ENCODE data around the gene NDFIP1. TPM values are rescaled to one million over a fixed set of nuclear protein-coding genes. Genes with fewer than 3 reads are reported as not detected.

Gene NDFIP1
- total and polyA plus RNA-seq, 2 donors (not counting 1 experiment from before 2014, with no cell fraction given) = 55.8 to 67.4 TPM

DNA sequence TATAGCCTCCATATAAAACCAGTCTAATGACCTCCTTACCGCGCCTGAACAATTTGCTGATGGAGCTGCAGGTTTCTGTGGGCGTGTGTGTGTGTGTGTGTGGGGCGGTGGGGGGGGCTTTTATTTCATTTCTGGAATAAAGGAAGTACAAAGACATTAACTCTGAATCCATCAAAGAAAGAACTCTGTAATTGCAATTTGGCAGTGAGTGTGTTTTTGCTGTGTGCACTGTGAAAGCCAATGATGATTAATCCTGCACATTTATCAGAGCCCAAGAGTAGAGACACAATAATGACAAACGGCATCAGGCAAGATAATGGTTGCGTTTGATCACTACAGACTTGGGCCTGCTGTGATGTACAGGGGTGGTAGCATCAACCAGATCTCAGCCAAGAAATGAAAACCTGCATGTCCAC lies 29.3 kb upstream of the NDFIP1 start:
- no peak overlapping the region for H3K4me3 ChIP-seq (replicated peaks in 1 of 4; ENCODE audit: control extremely low read depth in 1 of 4, insufficient read depth in 1 of 4, low read depth in 3 of 4, low read length in 4 of 4)
- H2AFZ ChIP-seq (ENCODE audit: low read length) = no peak overlapping the region
- H3K9ac ChIP-seq (ENCODE audit: insufficient read depth, low read length) = no peak overlapping the region
- no peaks in the 10 kb centered on the region for H3K9me3 ChIP-seq (ENCODE audit: control insufficient read depth, insufficient read depth, low read depth, low read length)
- H4K20me1 ChIP-seq (ENCODE audit: control insufficient read depth, extremely low read depth, insufficient read depth, low read length) = no peaks in the 10 kb centered on the region
- no peaks in the 10 kb centered on the region for H3K79me2 ChIP-seq (ENCODE audit: control insufficient read depth, insufficient read depth, low read length)
- no peak overlapping the region for H3K27ac ChIP-seq (ENCODE audit: insufficient read depth, low read length)
- TF ChIP-seq EZH2 (IDR thresholded peaks at IDR 0.05; ENCODE audit: low read length, missing control alignments) = no peak
- TF ChIP-seq, protein P1, sequence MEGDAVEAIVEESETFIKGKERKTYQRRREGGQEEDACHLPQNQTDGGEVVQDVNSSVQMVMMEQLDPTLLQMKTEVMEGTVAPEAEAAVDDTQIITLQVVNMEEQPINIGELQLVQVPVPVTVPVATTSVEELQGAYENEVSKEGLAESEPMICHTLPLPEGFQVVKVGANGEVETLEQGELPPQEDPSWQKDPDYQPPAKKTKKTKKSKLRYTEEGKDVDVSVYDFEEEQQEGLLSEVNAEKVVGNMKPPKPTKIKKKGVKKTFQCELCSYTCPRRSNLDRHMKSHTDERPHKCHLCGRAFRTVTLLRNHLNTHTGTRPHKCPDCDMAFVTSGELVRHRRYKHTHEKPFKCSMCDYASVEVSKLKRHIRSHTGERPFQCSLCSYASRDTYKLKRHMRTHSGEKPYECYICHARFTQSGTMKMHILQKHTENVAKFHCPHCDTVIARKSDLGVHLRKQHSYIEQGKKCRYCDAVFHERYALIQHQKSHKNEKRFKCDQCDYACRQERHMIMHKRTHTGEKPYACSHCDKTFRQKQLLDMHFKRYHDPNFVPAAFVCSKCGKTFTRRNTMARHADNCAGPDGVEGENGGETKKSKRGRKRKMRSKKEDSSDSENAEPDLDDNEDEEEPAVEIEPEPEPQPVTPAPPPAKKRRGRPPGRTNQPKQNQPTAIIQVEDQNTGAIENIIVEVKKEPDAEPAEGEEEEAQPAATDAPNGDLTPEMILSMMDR (conservative IDR thresholded peaks at IDR 0.05 in 1 of 2, IDR thresholded peaks at IDR 0.05 in 1 of 2; ENCODE audit: low read depth in 1 of 2, low read length in 2 of 2) = no peak
- no peak overlapping the region for H3K4me2 ChIP-seq (ENCODE audit: extremely low read depth, insufficient read depth, low read length)
- H3K4me1 ChIP-seq (ENCODE audit: control insufficient read depth, extremely low read depth, insufficient read depth, low read length) = no peaks in the 10 kb centered on the region
- peaks cover 17% of the 10 kb centered on the region for H3K27me3 ChIP-seq (ENCODE audit: control insufficient read depth, insufficient read depth, low read length)
- DNase-seq (ENCODE audit: low read depth in 2 of 2) = no peak
- no peaks in the 10 kb centered on the region for H3K36me3 ChIP-seq (ENCODE audit: control insufficient read depth, insufficient read depth, low read length)

DNA sequence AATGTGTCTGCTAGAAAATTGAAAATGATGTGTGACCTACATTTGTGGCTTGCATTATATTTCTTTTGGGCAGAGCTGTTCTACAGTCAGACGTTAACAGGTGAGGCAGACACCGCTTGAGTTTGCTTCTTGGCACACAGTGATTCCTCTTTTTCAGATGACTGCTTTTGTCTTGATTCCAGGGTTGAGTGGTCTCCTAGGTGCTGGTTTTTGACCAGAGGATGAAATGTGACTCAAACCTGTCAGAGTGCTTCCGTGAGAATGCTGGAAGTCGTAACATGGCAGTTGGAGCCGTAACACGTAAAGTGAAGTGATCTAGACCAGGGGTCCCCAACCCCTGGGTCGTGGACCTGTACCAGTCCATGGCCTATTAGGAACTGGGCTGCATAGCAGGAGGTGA lies 28.3 kb upstream of the NDFIP1 start:
- Histone ChIP-seq H4K20me1 (ENCODE audit: control insufficient read depth, extremely low read depth, insufficient read depth, low read length) (no peaks in the 10 kb centered on the region), H3K4me2 (ENCODE audit: extremely low read depth, insufficient read depth, low read length) (no peak overlapping the region), H3K4me3 (replicated peaks in 1 of 4; ENCODE audit: control extremely low read depth in 1 of 4, insufficient read depth in 1 of 4, low read depth in 3 of 4, low read length in 4 of 4) (no peak overlapping the region), H3K27me3 (ENCODE audit: control insufficient read depth, insufficient read depth, low read length) (peaks cover 21% of the 10 kb centered on the region), H3K9me3 (ENCODE audit: control insufficient read depth, insufficient read depth, low read depth, low read length) (no peaks in the 10 kb centered on the region), H3K79me2 (ENCODE audit: control insufficient read depth, insufficient read depth, low read length) (no peaks in the 10 kb centered on the region), H3K4me1 (ENCODE audit: control insufficient read depth, extremely low read depth, insufficient read depth, low read length) (no peaks in the 10 kb centered on the region), H3K9ac (ENCODE audit: insufficient read depth, low read length) (no peak overlapping the region), H3K27ac (ENCODE audit: insufficient read depth, low read length) (no peak overlapping the region), H3K36me3 (ENCODE audit: control insufficient read depth, insufficient read depth, low read length) (no peaks in the 10 kb centered on the region), H2AFZ (ENCODE audit: low read length) (no peak overlapping the region)
- no peak for TF ChIP-seq EZH2 (IDR thresholded peaks at IDR 0.05; ENCODE audit: low read length, missing control alignments)
- TF ChIP-seq, protein P1 (conservative IDR thresholded peaks at IDR 0.05 in 1 of 2, IDR thresholded peaks at IDR 0.05 in 1 of 2; ENCODE audit: low read depth in 1 of 2, low read length in 2 of 2) = no peak
- DNase-seq (ENCODE audit: low read depth in 2 of 2) = no peak

DNA sequence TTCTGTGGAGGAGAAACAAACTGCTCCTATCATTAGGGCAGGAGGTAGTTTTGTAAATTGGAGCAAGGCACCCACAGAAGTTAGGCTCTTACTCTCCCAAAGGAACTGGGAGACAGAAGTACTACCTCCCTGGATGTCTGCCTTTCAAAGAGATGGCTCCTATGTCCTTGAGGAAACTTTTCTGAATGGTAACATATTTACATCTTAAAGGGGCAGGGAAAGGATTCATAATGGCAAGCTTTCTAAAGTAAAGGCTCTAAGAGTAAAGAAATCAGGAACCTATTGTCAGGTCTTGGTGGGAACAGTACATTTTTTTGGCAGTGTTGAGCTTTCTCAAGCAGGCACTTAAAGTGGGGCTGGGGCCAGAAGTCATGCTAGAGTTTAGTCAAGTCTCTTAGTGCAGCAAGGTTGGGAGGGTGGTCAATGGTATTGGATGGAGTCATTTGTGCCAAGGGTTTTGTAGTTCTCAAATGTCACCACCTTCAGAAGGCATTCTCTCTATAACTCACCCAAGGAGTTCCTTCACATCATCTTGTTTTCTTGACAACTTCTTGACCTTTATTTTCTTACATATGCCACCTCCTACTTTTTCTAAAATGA lies 26.3 kb upstream of the NDFIP1 start:
- Histone ChIP-seq H3K4me3 (replicated peaks in 1 of 4; ENCODE audit: control extremely low read depth in 1 of 4, insufficient read depth in 1 of 4, low read depth in 3 of 4, low read length in 4 of 4) (no peak overlapping the region), H3K9ac (ENCODE audit: insufficient read depth, low read length) (no peak overlapping the region), H3K79me2 (ENCODE audit: control insufficient read depth, insufficient read depth, low read length) (no peaks in the 10 kb centered on the region), H4K20me1 (ENCODE audit: control insufficient read depth, extremely low read depth, insufficient read depth, low read length) (no peaks in the 10 kb centered on the region), H3K4me2 (ENCODE audit: extremely low read depth, insufficient read depth, low read length) (no peak overlapping the region), H3K27ac (ENCODE audit: insufficient read depth, low read length) (no peak overlapping the region), H3K36me3 (ENCODE audit: control insufficient read depth, insufficient read depth, low read length) (no peaks in the 10 kb centered on the region), H3K4me1 (ENCODE audit: control insufficient read depth, extremely low read depth, insufficient read depth, low read length) (no peaks in the 10 kb centered on the region), H2AFZ (ENCODE audit: low read length) (no peak overlapping the region), H3K27me3 (ENCODE audit: control insufficient read depth, insufficient read depth, low read length) (peaks cover 23% of the 10 kb centered on the region), H3K9me3 (ENCODE audit: control insufficient read depth, insufficient read depth, low read depth, low read length) (no peaks in the 10 kb centered on the region)
- TF ChIP-seq EZH2 (IDR thresholded peaks at IDR 0.05; ENCODE audit: low read length, missing control alignments) = no peak
- TF ChIP-seq, protein P1 (conservative IDR thresholded peaks at IDR 0.05 in 1 of 2, IDR thresholded peaks at IDR 0.05 in 1 of 2; ENCODE audit: low read depth in 1 of 2, low read length in 2 of 2) = no peak
- no peak for DNase-seq (ENCODE audit: low read depth in 2 of 2)
